SK-N-SH treated with all-trans-retinoic acid at 6 μM for 48 hours (cell line): Measurements from ENCODE around the gene SLC25A33.
"Not testable (repeated sequence)": the region's sequence is repeated elsewhere in the genome, so short reads cannot be mapped to it uniquely, and the experiment has no call there.

ENCODE experiments used
- ATAC-seq: fragments of 200-7000 bp; cut with Tn5 transposase; 3 replicates; pipeline ENCODE4 v1.9.1; 2020; ENCODE audit warnings: mild to moderate bottlenecking, moderate library complexity
- ARNTL ChIP-seq: fragments of 450-650 bp; formaldehyde crosslinking; IDR thresholded peaks from 2 replicates; pipeline ENCODE4 v1.5.0; 2020; ENCODE audit warnings: low read depth, mild to moderate bottlenecking, moderate library complexity, borderline replicate concordance
- BACH2 ChIP-seq: fragments of 250-450 bp; sonication (Bioruptor Pico); IDR thresholded peaks from 2 replicates; pipeline ENCODE4 v1.9.0; 2021; ENCODE audit warnings: mild to moderate bottlenecking, borderline replicate concordance
- CSDC2 ChIP-seq: fragments of 250-450 bp; sonication (Bioruptor Pico); IDR thresholded peaks from 2 replicates; pipeline ENCODE4 v1.5.0; 2020; ENCODE audit warnings: mild to moderate bottlenecking, moderate library complexity
- ESRRG ChIP-seq: fragments of 250-450 bp; sonication (Bioruptor Pico); IDR thresholded peaks from 2 replicates; pipeline ENCODE4 v1.6.1; 2021; ENCODE audit warnings: mild to moderate bottlenecking
- GLIS3 ChIP-seq: fragments of 250-450 bp; sonication (Bioruptor Pico); IDR thresholded peaks from 2 replicates; pipeline ENCODE4 v1.5.0; 2020; ENCODE audit warnings: mild to moderate bottlenecking, moderate library complexity
- OSR1 ChIP-seq: fragments of 250-450 bp; sonication (Bioruptor Pico); IDR thresholded peaks from 2 replicates; pipeline ENCODE4 v1.8.0; 2022; ENCODE audit warnings: moderate library complexity, mild to moderate bottlenecking, inconsistent platforms
- PPARA ChIP-seq: fragments of 250-450 bp; sonication (Bioruptor Pico); IDR thresholded peaks from 2 replicates; pipeline ENCODE4 v1.5.0; 2020; ENCODE audit warnings: mild to moderate bottlenecking, borderline replicate concordance
- RARB ChIP-seq: fragments of 250-450 bp; sonication (Bioruptor Pico); IDR thresholded peaks from 2 replicates; pipeline ENCODE4 v1.8.0; 2021; ENCODE audit warnings: mild to moderate bottlenecking, moderate library complexity
- SNAI2 ChIP-seq: fragments of 250-450 bp; sonication (Bioruptor Pico); IDR thresholded peaks from 2 replicates; pipeline ENCODE4 v1.5.0; 2020; ENCODE audit warnings: mild to moderate bottlenecking, moderate library complexity
- TCF4 ChIP-seq: fragments of 250-450 bp; sonication (Bioruptor Pico); IDR thresholded peaks from 2 replicates; pipeline ENCODE4 v1.8.0; 2021; ENCODE audit warnings: mild to moderate bottlenecking, moderate library complexity, borderline replicate concordance
- TOX ChIP-seq: fragments of 250-450 bp; sonication (Bioruptor Pico); IDR thresholded peaks from 2 replicates; pipeline ENCODE4 v1.8.0; 2021; ENCODE audit warnings: mild to moderate bottlenecking, moderate library complexity, borderline replicate concordance
- TSHZ2 ChIP-seq: fragments of 250-450 bp; sonication (Bioruptor Pico); IDR thresholded peaks from 2 replicates; pipeline ENCODE4 v1.5.0; 2020; ENCODE audit warnings: mild to moderate bottlenecking, moderate library complexity
- ZC3H10 ChIP-seq: fragments of 250-450 bp; sonication (Bioruptor Pico); IDR thresholded peaks from 2 replicates; pipeline ENCODE4 v1.5.1; 2021; ENCODE audit warnings: mild to moderate bottlenecking, moderate library complexity
- ZFP3 ChIP-seq: fragments of 250-450 bp; sonication (Bioruptor Pico); IDR thresholded peaks from 2 replicates; pipeline ENCODE4 v1.5.0; 2020; ENCODE audit warnings: mild to moderate bottlenecking, moderate library complexity
- ZFP30 ChIP-seq: fragments of 450-650 bp; formaldehyde crosslinking; IDR thresholded peaks from 2 replicates; pipeline ENCODE4 v1.5.0; 2022; ENCODE audit warnings: mild to moderate bottlenecking, moderate library complexity
- ZNF565 ChIP-seq: fragments of 450-650 bp; formaldehyde crosslinking; conservative IDR thresholded peaks from 2 replicates; pipeline ENCODE4 v1.5.0; 2020; ENCODE audit warnings: low read depth, mild to moderate bottlenecking, moderate library complexity
- ZNF8 ChIP-seq: fragments of 450-650 bp; formaldehyde crosslinking; IDR thresholded peaks from 2 replicates; pipeline ENCODE4 v1.5.0; 2020; ENCODE audit warnings: mild to moderate bottlenecking, moderate library complexity
- TF ChIP-seq, protein P1 (sequence below): fragments of 250-450 bp; sonication (Bioruptor Pico); IDR thresholded peaks from 2 replicates; pipeline ENCODE4 v1.8.0; 2021; ENCODE audit warnings: low read depth, mild to moderate bottlenecking, moderate library complexity, borderline replicate concordance
- TF ChIP-seq, protein P2 (sequence below): fragments of 250-450 bp; sonication (Bioruptor Pico); IDR thresholded peaks from 2 replicates; pipeline ENCODE4 v1.8.0; 2020; ENCODE audit warnings: mild to moderate bottlenecking, moderate library complexity, borderline replicate concordance
- TF ChIP-seq, protein P3 (sequence below): fragments of 250-450 bp; sonication (Bioruptor Pico); IDR thresholded peaks from 2 replicates; pipeline ENCODE4 v1.5.1; 2021; ENCODE audit warnings: mild to moderate bottlenecking, moderate library complexity

The SLC25A33 gene

GRCh38 chr1:9557624-9558023 is 18.4 kb downstream of the SLC25A33 start (continued):
- TF ChIP-seq, protein P1, sequence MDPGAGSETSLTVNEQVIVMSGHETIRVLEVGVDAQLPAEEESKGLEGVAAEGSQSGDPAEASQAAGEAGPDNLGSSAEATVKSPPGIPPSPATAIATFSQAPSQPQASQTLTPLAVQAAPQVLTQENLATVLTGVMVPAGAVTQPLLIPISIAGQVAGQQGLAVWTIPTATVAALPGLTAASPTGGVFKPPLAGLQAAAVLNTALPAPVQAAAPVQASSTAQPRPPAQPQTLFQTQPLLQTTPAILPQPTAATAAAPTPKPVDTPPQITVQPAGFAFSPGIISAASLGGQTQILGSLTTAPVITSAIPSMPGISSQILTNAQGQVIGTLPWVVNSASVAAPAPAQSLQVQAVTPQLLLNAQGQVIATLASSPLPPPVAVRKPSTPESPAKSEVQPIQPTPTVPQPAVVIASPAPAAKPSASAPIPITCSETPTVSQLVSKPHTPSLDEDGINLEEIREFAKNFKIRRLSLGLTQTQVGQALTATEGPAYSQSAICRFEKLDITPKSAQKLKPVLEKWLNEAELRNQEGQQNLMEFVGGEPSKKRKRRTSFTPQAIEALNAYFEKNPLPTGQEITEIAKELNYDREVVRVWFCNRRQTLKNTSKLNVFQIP (CRISPR knock-in tag): no peak
- no peak for TF ChIP-seq PPARA (CRISPR knock-in tag)
- no peak for TF ChIP-seq TOX

- no peak for ATAC-seq
- no peak for TF ChIP-seq ZFP30 (CRISPR knock-in tag)
- TF ChIP-seq TCF4 (CRISPR knock-in tag): no peak
- TF ChIP-seq, protein P2, sequence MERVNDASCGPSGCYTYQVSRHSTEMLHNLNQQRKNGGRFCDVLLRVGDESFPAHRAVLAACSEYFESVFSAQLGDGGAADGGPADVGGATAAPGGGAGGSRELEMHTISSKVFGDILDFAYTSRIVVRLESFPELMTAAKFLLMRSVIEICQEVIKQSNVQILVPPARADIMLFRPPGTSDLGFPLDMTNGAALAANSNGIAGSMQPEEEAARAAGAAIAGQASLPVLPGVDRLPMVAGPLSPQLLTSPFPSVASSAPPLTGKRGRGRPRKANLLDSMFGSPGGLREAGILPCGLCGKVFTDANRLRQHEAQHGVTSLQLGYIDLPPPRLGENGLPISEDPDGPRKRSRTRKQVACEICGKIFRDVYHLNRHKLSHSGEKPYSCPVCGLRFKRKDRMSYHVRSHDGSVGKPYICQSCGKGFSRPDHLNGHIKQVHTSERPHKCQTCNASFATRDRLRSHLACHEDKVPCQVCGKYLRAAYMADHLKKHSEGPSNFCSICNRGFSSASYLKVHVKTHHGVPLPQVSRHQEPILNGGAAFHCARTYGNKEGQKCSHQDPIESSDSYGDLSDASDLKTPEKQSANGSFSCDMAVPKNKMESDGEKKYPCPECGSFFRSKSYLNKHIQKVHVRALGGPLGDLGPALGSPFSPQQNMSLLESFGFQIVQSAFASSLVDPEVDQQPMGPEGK (CRISPR knock-in tag): no peak
- no peak for TF ChIP-seq CSDC2 (CRISPR knock-in tag)
Observed at GRCh38 chr1:9558271-9558945, 19.1 kb downstream of the SLC25A33 start.

DNA sequence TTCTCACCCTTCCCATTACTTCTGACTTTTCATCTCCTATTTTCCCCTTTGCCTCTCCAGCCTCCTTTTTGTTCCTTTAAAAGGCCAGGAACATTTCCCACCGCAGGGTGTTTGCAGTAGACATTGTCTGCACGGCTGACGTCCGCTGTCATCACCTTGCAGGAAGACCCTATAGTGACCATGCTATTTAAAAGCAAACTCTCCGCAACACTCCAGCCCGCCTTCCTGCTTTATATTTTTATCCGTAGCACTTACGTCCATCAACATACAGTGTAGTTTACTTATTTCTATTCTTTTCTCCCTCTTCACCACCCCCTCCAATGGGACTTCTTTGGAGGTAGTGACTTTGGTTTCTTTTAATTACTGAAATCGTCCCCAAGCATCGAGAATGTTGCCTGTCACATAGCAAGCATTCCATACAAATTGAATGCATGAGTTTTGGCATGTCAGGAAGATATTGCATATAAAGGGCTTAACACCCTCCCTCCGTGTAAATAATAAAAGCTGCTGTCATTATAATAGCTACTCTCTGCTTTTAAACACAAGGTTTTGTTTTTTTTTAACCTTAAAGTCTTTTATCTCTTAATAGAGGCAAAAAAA is 19.8 kb downstream of the SLC25A33 start:
- no peak for ATAC-seq
- TF ChIP-seq SNAI2 (CRISPR knock-in tag): no peak
- TF ChIP-seq, protein P3, sequence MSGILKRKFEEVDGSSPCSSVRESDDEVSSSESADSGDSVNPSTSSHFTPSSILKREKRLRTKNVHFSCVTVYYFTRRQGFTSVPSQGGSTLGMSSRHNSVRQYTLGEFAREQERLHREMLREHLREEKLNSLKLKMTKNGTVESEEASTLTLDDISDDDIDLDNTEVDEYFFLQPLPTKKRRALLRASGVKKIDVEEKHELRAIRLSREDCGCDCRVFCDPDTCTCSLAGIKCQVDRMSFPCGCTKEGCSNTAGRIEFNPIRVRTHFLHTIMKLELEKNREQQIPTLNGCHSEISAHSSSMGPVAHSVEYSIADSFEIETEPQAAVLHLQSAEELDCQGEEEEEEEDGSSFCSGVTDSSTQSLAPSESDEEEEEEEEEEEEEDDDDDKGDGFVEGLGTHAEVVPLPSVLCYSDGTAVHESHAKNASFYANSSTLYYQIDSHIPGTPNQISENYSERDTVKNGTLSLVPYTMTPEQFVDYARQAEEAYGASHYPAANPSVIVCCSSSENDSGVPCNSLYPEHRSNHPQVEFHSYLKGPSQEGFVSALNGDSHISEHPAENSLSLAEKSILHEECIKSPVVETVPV: no peak
- TF ChIP-seq ARNTL (CRISPR knock-in tag): no peak
- no peak for TF ChIP-seq ZNF565
- TF ChIP-seq PPARA (CRISPR knock-in tag): no peak
- no peak for TF ChIP-seq TSHZ2 (CRISPR knock-in tag)
- no peak for TF ChIP-seq ZFP30 (CRISPR knock-in tag)
- TF ChIP-seq BACH2 (CRISPR knock-in tag): no peak

DNA sequence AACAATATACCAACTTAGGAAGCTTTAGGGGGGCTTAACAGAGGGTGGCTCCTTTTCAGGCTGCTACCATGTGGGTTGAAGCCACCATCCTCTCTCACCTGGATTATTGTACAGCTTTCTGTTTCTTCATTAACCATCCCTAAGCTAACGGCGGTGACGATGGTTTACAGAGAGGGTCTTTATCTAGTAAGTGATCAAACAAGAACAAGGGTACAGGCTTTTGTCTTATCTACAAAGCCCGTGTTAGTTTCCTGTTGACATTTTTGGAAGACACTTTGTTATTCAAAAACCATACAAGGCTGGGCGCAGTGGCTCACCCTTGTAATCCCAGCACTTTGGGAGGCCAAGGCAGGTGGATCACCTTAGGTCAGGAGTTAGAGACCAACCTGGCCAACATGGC is 20.4 kb downstream of the SLC25A33 start:
- no peak for TF ChIP-seq OSR1 (CRISPR knock-in tag)
- TF ChIP-seq RARB: no peak
- TF ChIP-seq SNAI2 (CRISPR knock-in tag): no peak
- no peak for TF ChIP-seq ZC3H10 (CRISPR knock-in tag)
- TF ChIP-seq ARNTL (CRISPR knock-in tag): no peak
- TF ChIP-seq BACH2 (CRISPR knock-in tag): no peak
- no peak for TF ChIP-seq GLIS3 (CRISPR knock-in tag)
- no peak for TF ChIP-seq TOX
- TF ChIP-seq, protein P1 (CRISPR knock-in tag): no peak
- TF ChIP-seq ZFP3: no peak
- no peak for TF ChIP-seq CSDC2 (CRISPR knock-in tag)
- TF ChIP-seq ZFP30 (CRISPR knock-in tag): no peak
- no peak for TF ChIP-seq ESRRG (CRISPR knock-in tag)
- no peak for TF ChIP-seq PPARA (CRISPR knock-in tag)
- TF ChIP-seq ZNF8 (CRISPR knock-in tag): no peak
- no peak for ATAC-seq

GRCh38 chr1:9560090-9560489 is 20.8 kb downstream of the SLC25A33 start:
- ATAC-seq: not testable (repeated sequence)
